ENCODE measurements around the gene CABYR. TPM values are rescaled to one million over a fixed set of nuclear protein-coding genes. Genes with fewer than 3 reads are reported as not detected.

CABYR gene
- total and polyA plus RNA-seq, 4 donors: 3.4 to 5.5 (median 4.2) TPM; not detected in 1

DNA sequence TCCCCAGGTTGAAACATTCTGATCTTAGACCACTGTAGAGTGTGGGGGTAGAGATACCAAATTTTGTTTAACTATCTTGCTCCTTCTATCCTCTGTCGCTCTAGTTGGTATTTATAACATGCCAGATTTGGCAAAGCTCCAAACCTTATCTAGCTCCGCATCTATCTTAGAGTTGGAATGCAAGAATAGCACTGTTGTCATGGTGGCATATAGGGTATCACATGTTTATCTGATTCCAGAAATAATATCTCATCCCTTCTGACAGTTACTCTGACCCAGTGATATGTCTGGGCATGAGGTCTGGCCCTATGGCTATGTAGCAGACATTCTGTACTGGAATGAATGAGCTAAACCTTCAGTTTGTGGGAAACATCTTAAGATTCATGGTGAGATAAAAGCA, 51.7 kb downstream of the CABYR start:
- intact Hi-C loops (cut with DNase I): no loop called here
- 39 to 45% methylated on average over 2 of the region's 2 CpGs for WGBS, 2 donors
- Histone ChIP-seq H3K27me3 (ENCODE audit: control insufficient read depth in 1 of 2, insufficient read depth in 2 of 2, low read length in 1 of 2) (no peaks in the 10 kb centered on the region), H3K4me3 (ENCODE audit: low read length in 2 of 2) (no peak overlapping the region), H3K27ac (ENCODE audit: low read depth in 1 of 2, low read length in 2 of 2) (no peak overlapping the region), H3K36me3 (ENCODE audit: control insufficient read depth in 1 of 2, insufficient read depth in 2 of 2, low read length in 1 of 2) (no peaks in the 10 kb centered on the region), H3K4me1 (ENCODE audit: control insufficient read depth in 1 of 2, insufficient read depth in 2 of 2, low read length in 2 of 2) (peaks cover 0 to 2% of the 10 kb centered on the region in 2 donors), H3K9me3 (ENCODE audit: control insufficient read depth, low read length) (no peaks in the 10 kb centered on the region)
- DNase-seq (no peak), ATAC-seq (ENCODE audit: low FRiP score) (no peak)

DNA sequence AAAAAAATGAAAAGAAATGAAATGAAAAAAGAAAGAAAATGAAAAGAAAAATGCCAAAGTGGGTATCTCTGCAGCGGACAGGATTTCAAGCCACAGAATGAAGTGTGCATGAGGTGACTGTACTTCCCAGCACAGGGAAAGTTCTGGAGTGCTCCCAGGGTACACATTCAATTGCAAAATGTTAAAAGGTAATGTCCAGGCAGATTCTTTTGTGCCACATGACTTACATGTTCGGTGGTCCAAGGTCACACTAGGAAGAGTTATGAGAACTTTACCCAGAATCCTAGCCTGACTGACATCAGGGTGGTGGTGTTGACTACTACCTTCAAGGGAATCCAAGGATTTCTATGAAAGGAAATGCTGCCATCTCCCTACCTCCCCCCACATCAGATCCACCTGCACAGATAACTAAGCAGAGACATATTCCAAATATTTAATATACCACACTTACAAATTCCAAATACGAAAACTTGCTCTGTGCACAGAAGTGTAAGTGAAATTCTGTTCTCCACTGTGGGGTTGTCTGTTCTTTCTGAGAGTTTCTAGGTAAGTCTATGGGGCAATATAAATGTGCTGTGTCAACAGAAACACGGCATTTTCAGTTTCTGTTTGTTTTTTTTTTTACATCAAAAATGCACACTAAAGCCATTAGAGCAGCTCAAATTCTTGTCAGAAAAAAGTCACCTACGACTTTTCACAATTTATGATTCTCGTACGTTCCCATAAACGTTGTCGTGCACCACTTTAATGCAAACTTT, 56.6 kb downstream of the CABYR start:
- Histone ChIP-seq H3K27me3 (ENCODE audit: control insufficient read depth in 1 of 2, insufficient read depth in 2 of 2, low read length in 1 of 2) (no peaks in the 10 kb centered on the region), H3K27ac (ENCODE audit: low read depth in 1 of 2, low read length in 2 of 2) (no peak overlapping the region), H3K36me3 (ENCODE audit: control insufficient read depth in 1 of 2, insufficient read depth in 2 of 2, low read length in 1 of 2) (no peaks in the 10 kb centered on the region), H3K4me1 (ENCODE audit: control insufficient read depth in 1 of 2, insufficient read depth in 2 of 2, low read length in 2 of 2) (no peaks in the 10 kb centered on the region), H3K9me3 (ENCODE audit: control insufficient read depth, low read length) (no peaks in the 10 kb centered on the region), H3K4me3 (ENCODE audit: low read length in 2 of 2) (no peak overlapping the region)
- no peak for ATAC-seq (ENCODE audit: low FRiP score)
- intact Hi-C loops (cut with DNase I): loop anchor here in 1 of 2 donors (5.0 kb wide), 1 partner anchor 77 kb away; no protein-coding TSS in a partner anchor
- WGBS, 2 donors: 84 to 89% methylated on average over 9 of the region's 9 CpGs
- DNase-seq: no peak

DNA sequence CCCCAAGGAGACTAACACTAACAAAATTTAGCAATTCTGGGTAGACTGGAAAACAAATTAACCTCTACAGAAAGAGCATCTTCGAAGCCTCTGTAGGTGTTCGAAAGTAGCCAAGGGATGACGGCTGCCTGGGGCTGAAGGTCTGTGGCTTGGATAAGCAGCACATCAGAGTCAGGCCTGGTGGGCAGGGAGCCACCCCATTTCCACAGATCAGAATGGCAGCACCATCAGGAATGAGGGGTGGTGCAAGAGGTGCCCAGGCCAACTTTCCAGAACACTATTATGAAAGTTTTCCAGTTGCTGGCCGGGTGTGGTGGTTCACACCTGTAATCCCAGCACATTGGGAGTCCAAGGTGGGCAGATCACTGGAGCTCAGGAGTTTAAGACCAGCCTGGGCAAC, 57.9 kb downstream of the CABYR start:
- no peaks in the 10 kb centered on the region for H3K36me3 ChIP-seq (ENCODE audit: control insufficient read depth in 1 of 2, insufficient read depth in 2 of 2, low read length in 1 of 2)
- WGBS, 2 donors: 92 to 96% methylated on average over 4 of the region's 4 CpGs
- no peaks in the 10 kb centered on the region for H3K27me3 ChIP-seq (ENCODE audit: control insufficient read depth in 1 of 2, insufficient read depth in 2 of 2, low read length in 1 of 2)
- H3K4me1 ChIP-seq (ENCODE audit: control insufficient read depth in 1 of 2, insufficient read depth in 2 of 2, low read length in 2 of 2): no peaks in the 10 kb centered on the region
- DNase-seq (no peak), ATAC-seq (ENCODE audit: low FRiP score) (no peak)
- intact Hi-C loops (cut with DNase I): loop anchor here in 1 of 2 donors (5.0 kb wide), 1 partner anchor 76 kb away; no protein-coding TSS in a partner anchor
- H3K27ac ChIP-seq (ENCODE audit: low read depth in 1 of 2, low read length in 2 of 2): no peak overlapping the region
- H3K9me3 ChIP-seq (ENCODE audit: control insufficient read depth, low read length): no peaks in the 10 kb centered on the region
- H3K4me3 ChIP-seq (ENCODE audit: low read length in 2 of 2): no peak overlapping the region

DNA sequence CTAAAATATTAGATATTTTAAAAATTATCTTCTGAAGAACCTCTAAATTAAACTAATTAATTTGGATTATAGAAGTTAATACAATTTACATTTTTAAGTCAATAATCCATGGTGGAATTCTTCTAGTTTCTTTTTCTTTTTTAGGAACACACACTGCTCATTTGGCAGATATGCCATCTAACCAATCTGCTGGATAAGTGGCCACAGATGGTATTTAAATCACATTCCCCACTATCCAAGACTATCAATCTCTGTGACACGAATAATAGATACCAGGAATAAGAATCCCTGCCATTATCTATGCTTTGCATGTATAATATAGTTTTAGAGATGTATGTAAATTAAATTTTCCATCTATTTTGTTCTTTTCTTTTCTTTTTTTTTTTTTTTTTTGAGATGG, 58.5 kb downstream of the CABYR start:
- no peaks in the 10 kb centered on the region for H3K9me3 ChIP-seq (ENCODE audit: control insufficient read depth, low read length)
- 93 to 95% methylated on average over 1 of the region's 1 CpG for WGBS, 2 donors
- no peak for DNase-seq
- ATAC-seq (ENCODE audit: low FRiP score): no peak
- no peaks in the 10 kb centered on the region for H3K27me3 ChIP-seq (ENCODE audit: control insufficient read depth in 1 of 2, insufficient read depth in 2 of 2, low read length in 1 of 2)
- H3K36me3 ChIP-seq (ENCODE audit: control insufficient read depth in 1 of 2, insufficient read depth in 2 of 2, low read length in 1 of 2): no peaks in the 10 kb centered on the region
- intact Hi-C loops (cut with DNase I): loop anchor here in 1 of 2 donors (5.0 kb wide), 1 partner anchor 75 kb away; no protein-coding TSS in a partner anchor
- peaks cover 0 to 1% of the 10 kb centered on the region in 2 donors for H3K4me1 ChIP-seq (ENCODE audit: control insufficient read depth in 1 of 2, insufficient read depth in 2 of 2, low read length in 2 of 2)
- no peak overlapping the region for H3K4me3 ChIP-seq (ENCODE audit: low read length in 2 of 2)
- no peak overlapping the region for H3K27ac ChIP-seq (ENCODE audit: low read depth in 1 of 2, low read length in 2 of 2)

DNA sequence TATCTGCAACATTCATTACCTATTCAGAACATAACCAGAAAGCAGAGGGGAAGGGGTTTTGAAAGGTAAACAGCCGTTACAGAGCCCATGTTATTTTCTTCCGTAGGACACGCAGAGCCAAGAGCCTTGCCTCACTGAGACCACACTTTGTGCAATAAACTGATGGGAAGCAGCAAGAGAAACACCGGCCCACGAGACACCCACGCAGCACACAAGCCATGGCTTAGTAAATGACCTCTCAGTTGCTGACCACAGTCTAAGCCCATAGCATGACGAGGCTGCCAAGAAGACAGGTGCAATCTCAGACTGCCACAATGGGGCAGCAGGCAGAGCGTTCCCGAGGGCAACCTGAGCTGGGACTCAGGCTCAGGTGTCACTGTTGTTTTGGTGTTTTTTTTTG, 59.6 kb downstream of the CABYR start:
- no peak for ATAC-seq (ENCODE audit: low FRiP score)
- no peaks in the 10 kb centered on the region for H3K9me3 ChIP-seq (ENCODE audit: control insufficient read depth, low read length)
- intact Hi-C loops (cut with DNase I): loop anchor here in 1 of 2 donors (5.0 kb wide), 1 partner anchor 74 kb away; no protein-coding TSS in a partner anchor
- H3K36me3 ChIP-seq (ENCODE audit: control insufficient read depth in 1 of 2, insufficient read depth in 2 of 2, low read length in 1 of 2): no peaks in the 10 kb centered on the region
- no peaks in the 10 kb centered on the region for H3K27me3 ChIP-seq (ENCODE audit: control insufficient read depth in 1 of 2, insufficient read depth in 2 of 2, low read length in 1 of 2)
- DNase-seq: no peak
- H3K4me1 ChIP-seq (ENCODE audit: control insufficient read depth in 1 of 2, insufficient read depth in 2 of 2, low read length in 2 of 2): peaks cover 0 to 1% of the 10 kb centered on the region in 2 donors
- H3K27ac ChIP-seq (ENCODE audit: low read depth in 1 of 2, low read length in 2 of 2): no peak overlapping the region
- WGBS, 2 donors: 86 to 94% methylated on average over 9 of the region's 9 CpGs
- no peak overlapping the region for H3K4me3 ChIP-seq (ENCODE audit: low read length in 2 of 2)

- Histone ChIP-seq H3K27me3 (ENCODE audit: control insufficient read depth in 1 of 2, insufficient read depth in 2 of 2, low read length in 1 of 2) (no peaks in the 10 kb centered on the region), H3K4me3 (ENCODE audit: low read length in 2 of 2) (no peak overlapping the region), H3K36me3 (ENCODE audit: control insufficient read depth in 1 of 2, insufficient read depth in 2 of 2, low read length in 1 of 2) (no peaks in the 10 kb centered on the region), H3K9me3 (ENCODE audit: control insufficient read depth, low read length) (no peaks in the 10 kb centered on the region), H3K27ac (ENCODE audit: low read depth in 1 of 2, low read length in 2 of 2) (no peak overlapping the region), H3K4me1 (ENCODE audit: control insufficient read depth in 1 of 2, insufficient read depth in 2 of 2, low read length in 2 of 2) (peaks cover 0 to 1% of the 10 kb centered on the region in 2 donors)
- 77 to 86% methylated on average over 5 of the region's 5 CpGs for WGBS, 2 donors
- intact Hi-C loops (cut with DNase I): loop anchor here in 1 of 2 donors (5.0 kb wide), 1 partner anchor 73 kb away; no protein-coding TSS in a partner anchor
- DNase-seq (no peak), ATAC-seq (ENCODE audit: low FRiP score) (no peak)
Observed at GRCh38 chr18:24199372-24199962, 60.6 kb downstream of the CABYR start.

GRCh38 chr18:24200494-24201290, 61.8 kb downstream of the CABYR start:
- WGBS, 2 donors: 60% methylated on average over 11 of the region's 11 CpGs
- no peak overlapping the region for H3K27ac ChIP-seq (ENCODE audit: low read depth in 1 of 2, low read length in 2 of 2)
- DNase-seq (no peak), ATAC-seq (ENCODE audit: low FRiP score) (no peak)
- H3K4me3 ChIP-seq (ENCODE audit: low read length in 2 of 2): no peak overlapping the region
- peaks cover 0 to 1% of the 10 kb centered on the region in 2 donors for H3K4me1 ChIP-seq (ENCODE audit: control insufficient read depth in 1 of 2, insufficient read depth in 2 of 2, low read length in 2 of 2)
- no peaks in the 10 kb centered on the region for H3K27me3 ChIP-seq (ENCODE audit: control insufficient read depth in 1 of 2, insufficient read depth in 2 of 2, low read length in 1 of 2)
- intact Hi-C loops (cut with DNase I): no loop called here
- H3K36me3 ChIP-seq (ENCODE audit: control insufficient read depth in 1 of 2, insufficient read depth in 2 of 2, low read length in 1 of 2): no peaks in the 10 kb centered on the region
- H3K9me3 ChIP-seq (ENCODE audit: control insufficient read depth, low read length): no peaks in the 10 kb centered on the region

DNA sequence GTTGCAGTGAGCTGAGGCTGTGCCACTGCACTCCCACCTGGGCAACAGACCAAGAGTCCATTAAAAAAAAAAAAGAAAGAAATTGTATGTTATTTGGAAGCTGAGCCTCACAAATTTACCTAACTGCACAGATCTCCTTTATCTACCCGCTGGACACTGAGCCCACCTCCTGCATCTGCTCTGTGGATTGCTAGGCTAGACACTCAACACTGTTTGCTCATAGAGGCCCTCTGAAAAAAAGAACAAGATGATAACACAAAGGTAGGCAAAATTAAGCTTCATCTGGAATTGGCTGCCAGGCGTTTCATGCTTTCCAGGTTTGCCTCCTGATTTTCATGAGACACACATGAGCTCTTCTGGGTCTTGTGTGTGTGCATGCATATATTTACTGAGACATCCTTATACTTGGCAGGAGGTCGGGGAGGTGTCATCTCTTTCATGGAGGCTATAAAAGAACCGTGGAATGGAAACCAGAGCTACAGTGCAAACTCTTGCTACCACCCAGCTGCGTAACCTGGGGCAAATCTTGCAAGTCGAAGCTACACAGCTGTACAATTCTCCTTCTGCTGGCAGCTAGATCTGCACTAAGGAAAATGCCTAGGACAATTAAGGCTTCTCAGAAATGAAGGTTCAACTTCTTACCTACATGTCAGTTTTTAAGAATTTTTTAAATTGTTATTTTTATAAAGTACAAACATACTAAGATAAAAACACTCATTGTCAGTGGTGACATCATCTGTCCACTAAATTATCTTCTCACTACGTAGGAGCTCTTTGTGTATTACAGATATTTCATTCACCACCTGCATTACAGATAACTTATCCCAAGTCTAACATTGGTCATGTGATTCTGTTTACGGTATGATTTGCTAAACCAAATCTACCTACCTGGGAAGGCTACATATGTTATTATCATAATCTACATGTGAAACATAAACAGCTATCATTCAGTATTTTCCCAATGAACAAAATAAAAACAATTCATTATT, 63.1 kb downstream of the CABYR start:
- DNase-seq (no peak), ATAC-seq (ENCODE audit: low FRiP score) (no peak)
- no peak overlapping the region for H3K4me3 ChIP-seq (ENCODE audit: low read length in 2 of 2)
- WGBS, 2 donors: 91 to 94% methylated on average over 8 of the region's 8 CpGs
- H3K4me1 ChIP-seq (ENCODE audit: control insufficient read depth in 1 of 2, insufficient read depth in 2 of 2, low read length in 2 of 2): peaks cover 0 to 1% of the 10 kb centered on the region in 2 donors
- no peaks in the 10 kb centered on the region for H3K9me3 ChIP-seq (ENCODE audit: control insufficient read depth, low read length)
- intact Hi-C loops (cut with DNase I): no loop called here
- H3K27ac ChIP-seq (ENCODE audit: low read depth in 1 of 2, low read length in 2 of 2): no peak overlapping the region
- no peaks in the 10 kb centered on the region for H3K27me3 ChIP-seq (ENCODE audit: control insufficient read depth in 1 of 2, insufficient read depth in 2 of 2, low read length in 1 of 2)
- no peaks in the 10 kb centered on the region for H3K36me3 ChIP-seq (ENCODE audit: control insufficient read depth in 1 of 2, insufficient read depth in 2 of 2, low read length in 1 of 2)

All from aorta (tissue), 5 donors.